Ramos (cell line): ENCODE measurements around the gene ZC3H6.
"Not testable (repeated sequence)": the region's sequence is repeated elsewhere in the genome, so short reads cannot be mapped to it uniquely, and the experiment has no call there.

Experiments
- in situ Hi-C: fragments of 300-500 bp; cut with MboI; formaldehyde crosslinking; loops from one replicate; pipeline ENCODE4 v1.14.3; 2022; ENCODE audit warnings: low sequenced_read_pairs; ENCODE audit not compliant: unreplicated experiment

The ZC3H6 gene

DNA sequence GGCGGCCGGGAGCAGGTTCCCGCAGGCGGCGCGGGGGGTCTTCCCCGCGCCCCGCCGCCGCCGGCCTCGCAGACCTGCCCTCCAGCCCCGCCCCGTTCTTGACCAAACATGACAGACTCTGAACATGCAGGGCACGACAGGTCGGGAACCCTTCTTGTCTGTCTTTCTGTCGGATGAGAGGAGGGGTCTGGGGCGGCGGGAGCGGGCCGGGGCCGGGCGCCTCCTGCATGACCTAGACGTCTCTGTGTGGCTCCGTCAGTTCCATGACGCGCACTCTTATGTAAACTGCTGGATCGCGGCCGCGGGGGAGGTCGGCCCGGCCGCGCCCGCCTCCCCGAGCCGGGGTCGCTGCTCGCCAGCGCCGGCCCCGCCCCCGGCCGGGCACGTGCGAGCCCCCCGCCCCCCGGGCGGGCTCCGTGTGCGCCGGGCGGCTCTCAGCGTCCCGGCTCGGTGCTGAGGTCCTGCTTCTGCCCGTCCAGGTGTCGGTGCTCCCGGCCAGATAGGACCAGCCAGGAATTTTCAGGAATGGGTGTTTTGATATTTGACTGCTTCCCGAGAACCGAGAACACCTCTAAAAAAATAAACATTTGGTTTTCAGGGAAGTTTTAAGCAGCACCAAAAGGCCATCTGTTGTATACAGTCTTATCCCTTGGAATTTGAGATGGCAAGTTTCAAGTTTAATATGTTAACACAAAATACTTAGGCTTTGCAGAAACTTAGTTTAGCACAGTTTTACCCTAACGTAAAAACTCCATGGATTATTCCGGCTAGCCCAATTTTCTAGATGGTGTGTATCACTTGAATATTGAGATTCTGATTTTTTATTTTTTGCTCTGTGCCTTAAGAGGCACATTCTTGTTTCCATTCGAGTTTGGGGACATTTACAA is 733 bp downstream of the ZC3H6 start:
- in situ Hi-C loops: no loop called here

- in situ Hi-C loops: no loop called here
Measured at GRCh38 chr2:112276954-112277353, 1.6 kb downstream of the ZC3H6 start.

- in situ Hi-C loops: no loop called here
Measured at GRCh38 chr2:112277596-112278220, 2.3 kb downstream of the ZC3H6 start.

GRCh38 chr2:112282066-112282465 is 6.7 kb downstream of the ZC3H6 start:
- in situ Hi-C loops: not testable (repeated sequence)

- in situ Hi-C loops: not testable (repeated sequence)
Measured at GRCh38 chr2:112283535-112283934, 8.1 kb downstream of the ZC3H6 start.

- in situ Hi-C loops: no loop called here
Measured at GRCh38 chr2:112290088-112290487, 14.7 kb downstream of the ZC3H6 start.

DNA sequence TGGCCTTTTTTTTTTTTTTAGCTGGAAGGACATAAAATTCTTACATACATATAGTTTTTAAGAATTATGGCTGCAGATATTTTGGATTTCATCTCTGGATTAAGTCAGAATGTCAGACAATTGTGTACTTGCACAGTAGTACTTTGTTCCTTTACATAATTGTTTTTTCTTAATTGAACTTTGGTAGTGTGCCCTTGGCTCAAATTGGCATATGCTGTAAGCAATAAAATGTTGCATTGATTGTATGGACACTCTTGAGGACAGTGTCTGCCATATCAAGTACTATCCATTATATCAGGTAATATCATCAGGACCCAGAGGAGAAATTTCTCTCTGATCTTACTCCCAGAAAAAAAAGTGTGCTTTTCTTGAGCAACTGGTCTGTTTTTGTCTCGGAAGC is 15.3 kb downstream of the ZC3H6 start:
- in situ Hi-C loops: no loop called here

DNA sequence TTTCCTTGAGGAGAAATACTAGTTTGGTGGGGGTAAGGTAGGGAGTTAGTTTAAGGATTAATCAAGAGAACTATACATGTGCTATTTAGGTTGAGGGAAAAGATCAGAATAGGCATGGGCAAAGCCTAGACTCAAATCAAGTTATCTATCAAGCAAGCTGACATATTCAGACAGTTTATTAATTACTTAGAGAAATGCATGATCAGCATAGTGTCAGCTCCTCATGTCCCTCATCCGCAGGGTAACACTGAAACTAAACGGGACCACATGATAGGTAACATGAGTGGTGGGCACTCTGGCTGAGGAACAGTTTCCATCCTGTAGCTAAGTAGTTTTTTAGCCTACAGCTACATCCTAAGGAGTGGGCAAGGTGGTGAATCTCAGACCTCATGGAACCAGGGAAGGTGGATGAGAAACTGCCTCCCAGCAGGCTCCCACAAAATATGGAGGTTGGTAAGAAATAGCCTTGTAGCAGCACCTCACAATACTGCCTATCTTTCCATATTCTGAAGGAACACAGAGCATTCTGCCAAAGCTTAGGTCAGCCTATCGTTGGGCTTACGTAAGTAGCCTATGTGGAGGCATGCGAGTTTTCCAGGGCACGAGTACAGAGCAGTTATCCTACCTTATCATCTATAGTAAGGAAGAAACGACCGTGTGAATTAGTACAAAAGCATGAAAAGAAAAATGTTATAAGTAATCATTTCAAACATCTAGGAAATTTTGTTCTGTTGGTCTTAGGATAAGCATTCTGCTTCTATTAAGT is 18.4 kb downstream of the ZC3H6 start:
- in situ Hi-C loops: no loop called here

DNA sequence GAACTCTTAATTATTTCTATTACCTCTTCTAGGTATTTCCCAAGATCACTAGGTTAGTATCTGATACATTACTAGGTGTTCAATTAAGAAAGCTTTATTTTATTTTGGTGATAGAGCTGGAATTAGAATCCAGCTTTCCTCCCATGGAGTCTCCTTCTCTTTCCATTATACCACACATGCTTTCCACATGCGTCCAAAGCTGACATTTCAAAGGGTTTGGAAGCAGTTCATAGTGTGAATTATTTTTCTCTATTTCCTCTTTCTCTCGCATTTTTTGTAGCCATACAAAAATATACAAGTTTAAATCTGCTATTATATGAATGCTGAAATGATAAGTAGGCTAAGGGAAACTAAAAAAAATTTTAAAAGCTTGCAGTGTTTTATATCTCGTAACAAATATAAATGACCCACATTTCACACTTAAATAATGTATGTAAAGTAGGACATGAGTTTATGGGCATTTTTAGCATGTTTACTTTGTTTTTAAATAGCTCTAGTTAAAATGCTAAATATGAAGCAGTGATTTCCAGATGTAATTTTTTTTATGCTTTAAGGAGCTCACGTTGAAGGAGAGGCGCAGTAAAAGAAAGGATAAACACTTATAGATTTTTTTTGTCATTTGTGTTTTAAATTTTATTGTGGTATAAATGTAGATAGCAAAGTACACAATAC is 20.1 kb downstream of the ZC3H6 start:
- in situ Hi-C loops: no loop called here

- in situ Hi-C loops: no loop called here
Measured at GRCh38 chr2:112296407-112296806, 21.0 kb downstream of the ZC3H6 start.

DNA sequence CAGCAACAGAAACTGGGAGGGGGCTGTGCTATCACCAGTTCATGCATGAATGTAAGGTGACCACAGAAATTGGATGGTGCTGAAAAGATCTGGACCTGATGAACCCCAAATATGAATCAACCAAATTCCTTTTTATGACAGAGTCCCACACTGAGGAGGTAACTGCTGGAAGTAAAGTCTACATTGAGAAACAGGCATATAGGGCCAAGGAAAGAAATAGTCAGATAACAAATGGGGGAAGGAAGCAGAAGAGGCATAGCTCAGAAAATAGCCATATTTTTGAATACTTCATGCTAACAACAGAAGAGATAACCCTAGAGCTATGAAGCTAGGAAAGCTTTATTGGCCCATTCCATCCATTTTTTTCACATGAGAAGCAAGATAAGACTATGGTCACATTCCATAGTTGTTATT is 25.8 kb downstream of the ZC3H6 start:
- in situ Hi-C loops: no loop called here

GRCh38 chr2:112301973-112302372 is 26.6 kb downstream of the ZC3H6 start:
- in situ Hi-C loops: no loop called here

- in situ Hi-C loops: no loop called here
Measured at GRCh38 chr2:112304298-112304941, 29.0 kb downstream of the ZC3H6 start.

- in situ Hi-C loops: no loop called here
Measured at GRCh38 chr2:112305132-112305531, 29.7 kb downstream of the ZC3H6 start.

GRCh38 chr2:112310906-112311305 is 35.5 kb downstream of the ZC3H6 start:
- in situ Hi-C loops: no loop called here

GRCh38 chr2:112311932-112312331 is 36.5 kb downstream of the ZC3H6 start:
- in situ Hi-C loops: no loop called here

- in situ Hi-C loops: no loop called here
Measured at GRCh38 chr2:112312821-112313220, 37.4 kb downstream of the ZC3H6 start.

DNA sequence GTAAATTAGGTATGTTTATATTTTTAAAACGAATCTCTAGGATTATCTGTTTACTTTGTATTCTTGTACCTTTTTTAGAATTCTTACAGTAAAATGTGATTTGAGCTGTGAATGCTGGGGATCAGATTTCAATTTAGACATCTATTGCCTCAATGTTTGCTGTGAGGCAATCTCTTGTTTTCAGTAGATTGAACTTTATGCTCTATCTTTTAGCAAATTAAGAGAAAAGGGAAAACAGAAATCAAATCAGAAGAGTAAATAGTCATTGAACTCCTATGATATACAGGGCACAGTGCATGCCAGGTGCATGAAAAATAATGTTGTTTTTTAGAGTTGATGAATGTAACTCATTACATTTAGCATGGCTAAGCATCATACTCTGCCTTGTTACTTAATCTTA is 39.5 kb downstream of the ZC3H6 start:
- in situ Hi-C loops: no loop called here

DNA sequence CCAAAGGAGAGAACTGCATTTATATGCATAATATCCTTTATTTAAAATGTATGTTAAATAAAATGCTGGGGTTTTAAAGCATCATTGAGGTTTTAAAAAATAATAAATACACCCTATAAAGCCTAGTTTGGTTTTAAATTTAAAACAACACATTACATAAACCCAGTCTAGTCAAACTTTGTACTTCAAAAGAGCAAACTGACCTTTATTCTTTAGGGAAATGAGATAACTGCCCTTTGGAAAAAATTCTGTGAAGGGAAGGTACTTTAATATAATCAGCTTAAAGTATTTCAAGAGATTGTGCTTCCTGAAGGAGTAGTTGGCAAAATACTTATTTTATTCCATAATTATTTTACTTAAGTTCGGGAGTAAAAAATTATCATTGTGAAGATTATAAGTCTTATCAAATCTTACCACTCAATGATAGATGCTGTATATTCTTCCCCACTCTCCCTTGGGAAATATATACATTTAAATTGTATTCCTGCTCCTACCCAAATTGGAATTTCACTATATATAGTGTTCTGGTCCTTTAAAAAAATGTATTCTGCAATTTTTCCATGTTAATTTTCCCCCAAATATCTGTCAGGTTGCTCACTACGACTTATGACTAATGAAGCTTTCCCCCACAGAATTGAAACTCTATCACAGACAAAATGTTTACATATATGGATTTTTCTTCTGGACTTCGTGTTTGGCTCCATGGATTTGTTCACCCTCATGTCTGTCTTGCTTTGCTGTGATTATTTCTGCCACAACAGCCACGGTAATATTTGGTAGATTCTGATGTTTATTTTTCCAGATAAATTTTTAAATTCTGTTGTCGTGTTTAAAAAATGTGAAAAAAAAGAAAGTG is 42.1 kb downstream of the ZC3H6 start:
- in situ Hi-C loops: no loop called here
